ENCODE data around the gene MICAL2. TPM values are rescaled to one million over a fixed set of nuclear protein-coding genes. Genes with fewer than 3 reads are reported as not detected.

Gene MICAL2
- total RNA-seq, 3 donors from 2014 or later, result 70.3 to 118 (median 71.4) TPM

DNA sequence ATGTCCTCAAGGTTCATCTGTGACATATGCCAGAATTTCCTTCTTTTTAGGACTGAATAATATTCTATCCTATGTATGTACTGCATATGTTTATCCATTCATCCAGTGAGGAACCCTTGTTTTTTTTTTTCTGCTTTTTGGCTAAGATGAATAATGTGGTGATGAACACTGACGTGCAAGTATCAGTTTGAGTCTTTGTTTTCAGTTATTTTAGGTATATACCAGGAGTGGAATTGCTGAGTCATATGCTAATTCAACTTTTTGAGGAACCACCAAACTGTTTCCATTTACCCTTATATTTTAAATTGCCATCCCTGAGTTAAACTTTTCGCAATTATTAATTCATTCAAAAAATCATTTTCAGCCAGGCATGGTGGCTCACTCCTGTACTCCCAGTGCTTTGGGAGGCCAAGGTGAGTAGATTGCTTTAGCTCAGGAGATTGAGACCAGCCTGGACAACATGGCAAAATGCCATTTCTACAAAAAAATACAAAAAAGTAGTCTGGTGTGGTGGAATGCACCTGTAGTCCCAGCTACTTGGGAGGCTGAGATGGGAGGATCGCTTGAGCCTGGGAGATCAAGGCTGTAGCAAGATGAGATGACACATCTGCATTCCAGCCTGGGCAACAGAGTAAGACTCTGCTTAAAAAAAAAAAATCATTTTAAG is 64.2 kb downstream of the MICAL2 start:
- peaks cover 9% of the 10 kb centered on the region for H3K36me3 Mint-ChIP-seq (ENCODE audit: insufficient read depth)
- peak overlapping the region; percentile 65 for H3K4me3 Mint-ChIP-seq
- peaks cover 6% of the 10 kb centered on the region for H3K9me3 Mint-ChIP-seq
- DNase-seq (no peak), ATAC-seq (peak; percentile 70 to 74)
- H3K27me3 Mint-ChIP-seq (ENCODE audit: low read depth), result peaks cover 1% of the 10 kb centered on the region
- peaks cover 57% of the 10 kb centered on the region for H3K4me1 Mint-ChIP-seq (ENCODE audit: low read depth)

DNA sequence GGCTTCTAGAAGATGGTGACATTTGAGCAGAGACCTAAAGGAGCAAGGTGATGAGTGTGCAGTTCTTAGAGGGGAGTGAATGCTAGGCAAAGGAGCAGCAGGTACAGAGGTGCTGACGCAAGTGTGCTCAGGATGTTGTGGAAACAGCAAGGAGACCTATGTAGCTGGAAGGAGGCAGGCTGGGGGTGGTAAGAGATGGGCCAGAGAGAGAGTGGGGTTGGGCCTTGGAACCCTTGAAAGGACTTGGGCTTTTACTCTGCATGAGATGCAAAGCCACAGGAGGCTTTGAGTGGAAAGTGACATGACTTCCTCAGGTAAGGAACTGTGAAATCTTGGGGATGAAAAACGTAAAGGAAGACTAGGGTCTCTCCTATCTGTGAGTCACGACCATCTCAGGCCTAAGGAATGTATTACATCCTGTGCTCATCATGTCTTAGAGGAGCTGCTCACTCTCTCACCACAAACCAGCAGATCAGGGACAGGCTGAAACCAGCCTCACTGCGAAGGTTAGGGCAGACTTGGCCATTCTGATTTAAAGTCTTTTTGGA is 65.4 kb downstream of the MICAL2 start:
- Mint-ChIP-seq H3K9me3 (peaks cover 6% of the 10 kb centered on the region), H3K4me1 (ENCODE audit: low read depth) (peaks cover 62% of the 10 kb centered on the region), H3K4me3 (no peak overlapping the region), H3K36me3 (ENCODE audit: insufficient read depth) (peaks cover 9% of the 10 kb centered on the region), H3K27me3 (ENCODE audit: low read depth) (peaks cover 1% of the 10 kb centered on the region)
- DNase-seq (no peak), ATAC-seq (peak; percentile 51 to 59)

DNA sequence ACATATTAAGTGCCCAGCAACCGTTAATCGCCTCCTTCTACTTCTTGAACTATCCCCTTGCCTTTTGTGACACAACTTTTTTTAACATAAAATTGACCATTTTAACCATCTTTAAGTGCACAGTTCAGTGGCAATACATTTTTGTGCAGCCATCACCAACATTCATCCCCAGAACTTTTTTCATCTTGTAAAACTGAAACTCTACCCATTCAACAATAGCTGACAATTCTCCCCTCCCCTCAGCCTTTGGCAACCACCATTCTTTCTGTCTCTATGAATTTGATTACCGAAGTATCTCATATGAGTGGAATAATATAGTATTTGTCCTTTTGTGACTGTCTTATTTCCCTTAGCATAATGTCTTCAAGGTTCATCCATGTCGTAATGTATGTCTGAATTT is 66.0 kb downstream of the MICAL2 start:
- peaks cover 1% of the 10 kb centered on the region for H3K27me3 Mint-ChIP-seq (ENCODE audit: low read depth)
- H3K9me3 Mint-ChIP-seq, result peaks cover 5% of the 10 kb centered on the region
- ATAC-seq (peak in 1 of 2 donors; percentile 9), DNase-seq (no peak)
- H3K4me3 Mint-ChIP-seq, result no peak overlapping the region
- peaks cover 9% of the 10 kb centered on the region for H3K36me3 Mint-ChIP-seq (ENCODE audit: insufficient read depth)
- H3K4me1 Mint-ChIP-seq (ENCODE audit: low read depth), result peaks cover 62% of the 10 kb centered on the region

DNA sequence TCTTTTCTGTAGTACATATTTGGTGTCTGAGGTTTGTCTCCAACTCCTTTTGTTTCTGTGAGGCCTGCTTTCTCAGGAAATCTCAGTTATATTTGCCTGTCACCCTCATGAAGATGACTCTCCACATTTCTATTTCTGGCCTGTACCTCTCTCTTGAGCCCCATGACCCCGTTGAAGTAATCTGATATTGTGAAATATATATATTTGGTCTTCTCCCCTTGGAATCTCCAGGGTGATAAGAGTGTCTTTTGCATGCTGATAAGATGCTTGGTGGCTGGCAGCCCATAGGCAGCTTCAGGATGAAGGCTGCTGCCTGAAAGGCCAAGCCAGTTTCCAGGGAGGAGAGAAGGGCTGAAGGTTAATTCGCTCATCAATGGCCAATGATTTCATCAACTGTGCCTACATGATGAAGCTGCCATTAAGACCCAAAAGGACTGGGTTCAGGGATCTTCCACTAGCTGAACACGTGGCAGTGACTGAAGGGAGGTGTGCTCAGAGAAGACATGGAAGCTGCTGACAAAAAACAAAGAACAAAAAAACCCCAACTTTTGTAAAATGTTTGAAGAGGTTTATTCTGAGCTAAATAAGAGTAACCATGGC is 67.4 kb downstream of the MICAL2 start:
- peaks cover 9% of the 10 kb centered on the region for H3K36me3 Mint-ChIP-seq (ENCODE audit: insufficient read depth)
- DNase-seq, result no peak
- peaks cover 4% of the 10 kb centered on the region for H3K9me3 Mint-ChIP-seq
- ATAC-seq, result no peak
- peaks cover 57% of the 10 kb centered on the region for H3K4me1 Mint-ChIP-seq (ENCODE audit: low read depth)
- no peak overlapping the region for H3K4me3 Mint-ChIP-seq
- H3K27me3 Mint-ChIP-seq (ENCODE audit: low read depth), result peaks cover 1% of the 10 kb centered on the region

GRCh38 chr11:12179019-12179418 is 68.6 kb downstream of the MICAL2 start:
- Mint-ChIP-seq H3K4me3 (no peak overlapping the region), H3K4me1 (ENCODE audit: low read depth) (peaks cover 49% of the 10 kb centered on the region), H3K27me3 (ENCODE audit: low read depth) (peaks cover 1% of the 10 kb centered on the region), H3K9me3 (peaks cover 4% of the 10 kb centered on the region), H3K36me3 (ENCODE audit: insufficient read depth) (peaks cover 7% of the 10 kb centered on the region)
- DNase-seq (no peak), ATAC-seq (no peak)

DNA sequence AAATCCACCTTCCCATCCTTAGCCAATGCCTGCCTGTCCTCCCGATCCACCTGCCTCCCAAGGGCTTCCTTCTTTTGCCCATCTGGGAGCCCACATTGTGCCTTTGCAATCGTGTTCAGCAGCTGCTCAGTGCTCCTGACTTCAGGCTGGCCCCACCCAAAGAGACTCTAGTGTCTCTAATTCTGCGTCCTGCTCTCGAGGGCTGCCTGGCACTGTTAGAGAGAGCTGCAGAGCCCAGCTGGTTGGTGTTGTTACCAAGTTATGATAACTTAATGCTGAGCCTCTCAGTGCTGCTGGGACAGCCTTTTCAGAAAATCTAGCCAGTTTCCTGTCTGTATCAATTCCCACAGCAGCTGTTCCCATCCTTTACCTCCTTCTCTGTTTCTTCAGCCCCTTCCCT is 69.1 kb downstream of the MICAL2 start:
- Mint-ChIP-seq H3K4me1 (ENCODE audit: low read depth) (peaks cover 46% of the 10 kb centered on the region), H3K36me3 (ENCODE audit: insufficient read depth) (peaks cover 6% of the 10 kb centered on the region), H3K4me3 (no peak overlapping the region), H3K27me3 (ENCODE audit: low read depth) (no peaks in the 10 kb centered on the region), H3K9me3 (peaks cover 4% of the 10 kb centered on the region)
- ATAC-seq (no peak), DNase-seq (no peak)

DNA sequence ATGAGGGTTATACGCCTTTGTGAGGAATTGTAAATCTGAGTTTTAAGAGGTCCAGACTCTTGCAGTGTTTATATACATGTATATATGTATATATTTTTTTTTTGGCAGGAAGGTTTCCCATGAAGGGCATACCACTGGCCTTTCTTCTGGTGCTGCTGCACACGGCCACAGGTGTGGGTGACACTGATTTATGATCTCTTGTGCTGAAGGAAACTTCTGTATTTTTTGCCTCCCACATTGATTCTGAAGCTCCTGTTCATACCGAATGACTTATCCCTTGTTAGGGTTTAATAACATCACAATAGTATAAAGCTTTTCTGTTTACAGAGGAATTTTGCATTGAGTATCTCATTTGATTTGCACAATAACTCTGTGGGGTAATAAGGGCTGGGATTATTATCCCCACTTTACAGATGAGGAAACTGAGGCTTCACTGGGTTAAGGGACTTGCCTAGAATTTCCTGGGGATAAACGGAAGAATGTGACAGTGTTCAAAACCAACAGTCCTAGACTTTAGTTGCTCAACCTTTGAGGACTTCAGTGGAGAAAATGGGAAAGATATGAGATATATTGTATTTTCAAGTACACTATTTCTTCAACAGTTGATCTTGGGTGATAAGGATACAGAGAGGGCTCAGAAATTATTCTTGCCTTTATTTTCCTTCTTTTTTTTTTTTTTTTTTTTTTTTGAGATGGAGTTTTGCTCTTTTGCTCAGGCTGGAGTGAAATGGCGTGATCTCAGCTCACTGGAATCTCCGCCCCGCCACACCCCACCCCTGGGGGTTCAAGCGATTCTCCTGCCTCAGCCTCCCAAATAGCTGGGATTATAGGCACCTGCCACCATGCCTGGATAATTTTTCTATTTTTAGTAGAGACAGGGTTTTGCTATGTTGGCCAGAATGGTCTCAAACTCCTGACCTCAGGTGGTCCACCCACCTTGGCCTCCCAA is 70.1 kb downstream of the MICAL2 start:
- H3K9me3 Mint-ChIP-seq, result peaks cover 1% of the 10 kb centered on the region
- no peak for DNase-seq
- ATAC-seq, result no peak
- no peaks in the 10 kb centered on the region for H3K27me3 Mint-ChIP-seq (ENCODE audit: low read depth)
- H3K36me3 Mint-ChIP-seq (ENCODE audit: insufficient read depth), result peaks cover 3% of the 10 kb centered on the region
- peaks cover 38% of the 10 kb centered on the region for H3K4me1 Mint-ChIP-seq (ENCODE audit: low read depth)
- H3K4me3 Mint-ChIP-seq, result no peak overlapping the region

GRCh38 chr11:12182302-12182675 is 71.9 kb downstream of the MICAL2 start:
- no peak overlapping the region for H3K4me3 Mint-ChIP-seq
- no peaks in the 10 kb centered on the region for H3K9me3 Mint-ChIP-seq
- peaks cover 4% of the 10 kb centered on the region for H3K36me3 Mint-ChIP-seq (ENCODE audit: insufficient read depth)
- no peaks in the 10 kb centered on the region for H3K27me3 Mint-ChIP-seq (ENCODE audit: low read depth)
- ATAC-seq (no peak), DNase-seq (no peak)
- peaks cover 26% of the 10 kb centered on the region for H3K4me1 Mint-ChIP-seq (ENCODE audit: low read depth)

DNA sequence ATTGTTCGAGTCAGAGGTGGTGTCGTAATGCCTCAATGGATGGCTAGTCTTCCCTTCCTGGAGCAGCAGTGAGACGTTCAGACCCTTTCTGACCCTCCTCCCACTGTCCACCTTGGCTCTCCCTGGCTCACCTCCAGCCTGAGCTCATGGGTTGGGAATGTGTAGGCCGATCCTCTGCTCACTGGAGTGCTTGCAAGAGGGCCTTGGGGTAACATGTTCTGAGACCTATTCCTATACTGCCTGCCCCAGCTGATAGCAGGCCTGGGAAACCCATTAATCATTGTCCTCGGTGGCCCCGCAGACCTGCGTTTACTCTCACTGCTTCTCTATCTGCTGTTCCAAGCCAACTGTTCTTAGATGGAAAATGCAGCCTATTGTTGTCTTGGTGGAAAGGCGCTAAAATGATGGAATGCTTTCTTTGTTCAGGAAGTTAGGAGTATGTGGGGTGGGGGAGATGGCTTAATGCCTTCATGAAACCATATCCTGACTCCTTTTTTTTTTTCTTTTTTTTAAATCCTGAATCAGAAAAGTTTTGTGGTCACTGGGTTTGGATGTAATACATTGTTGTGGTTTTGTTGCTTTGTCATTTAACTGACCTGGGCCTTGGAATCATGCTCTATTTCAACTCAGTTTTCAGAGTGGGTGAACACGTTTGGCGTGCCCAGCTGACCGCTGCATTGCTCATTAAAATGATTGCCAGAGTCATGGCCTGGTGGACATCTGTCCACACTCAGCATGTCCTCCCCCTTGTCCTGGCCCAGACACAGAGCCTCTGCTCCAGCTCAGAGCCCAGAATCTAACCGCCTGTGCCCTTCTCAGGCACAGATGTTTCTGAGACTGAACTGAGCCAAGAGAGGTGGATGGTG is 72.5 kb downstream of the MICAL2 start:
- no peak overlapping the region for H3K4me3 Mint-ChIP-seq
- H3K4me1 Mint-ChIP-seq (ENCODE audit: low read depth), result peaks cover 28% of the 10 kb centered on the region
- DNase-seq, result no peak
- ATAC-seq, result no peak
- H3K9me3 Mint-ChIP-seq, result no peaks in the 10 kb centered on the region
- peaks cover 3% of the 10 kb centered on the region for H3K36me3 Mint-ChIP-seq (ENCODE audit: insufficient read depth)
- H3K27me3 Mint-ChIP-seq (ENCODE audit: low read depth), result no peaks in the 10 kb centered on the region

GRCh38 chr11:12183827-12184620 is 73.6 kb downstream of the MICAL2 start:
- ATAC-seq, result no peak
- Mint-ChIP-seq H3K4me1 (ENCODE audit: low read depth) (peaks cover 29% of the 10 kb centered on the region), H3K9me3 (no peaks in the 10 kb centered on the region), H3K36me3 (ENCODE audit: insufficient read depth) (peaks cover 2% of the 10 kb centered on the region), H3K27me3 (ENCODE audit: low read depth) (no peaks in the 10 kb centered on the region), H3K4me3 (no peak overlapping the region)
- no peak for DNase-seq

GRCh38 chr11:12184699-12185098 is 74.3 kb downstream of the MICAL2 start:
- no peak overlapping the region for H3K4me3 Mint-ChIP-seq
- H3K4me1 Mint-ChIP-seq (ENCODE audit: low read depth), result peaks cover 29% of the 10 kb centered on the region
- no peak for ATAC-seq

DNA sequence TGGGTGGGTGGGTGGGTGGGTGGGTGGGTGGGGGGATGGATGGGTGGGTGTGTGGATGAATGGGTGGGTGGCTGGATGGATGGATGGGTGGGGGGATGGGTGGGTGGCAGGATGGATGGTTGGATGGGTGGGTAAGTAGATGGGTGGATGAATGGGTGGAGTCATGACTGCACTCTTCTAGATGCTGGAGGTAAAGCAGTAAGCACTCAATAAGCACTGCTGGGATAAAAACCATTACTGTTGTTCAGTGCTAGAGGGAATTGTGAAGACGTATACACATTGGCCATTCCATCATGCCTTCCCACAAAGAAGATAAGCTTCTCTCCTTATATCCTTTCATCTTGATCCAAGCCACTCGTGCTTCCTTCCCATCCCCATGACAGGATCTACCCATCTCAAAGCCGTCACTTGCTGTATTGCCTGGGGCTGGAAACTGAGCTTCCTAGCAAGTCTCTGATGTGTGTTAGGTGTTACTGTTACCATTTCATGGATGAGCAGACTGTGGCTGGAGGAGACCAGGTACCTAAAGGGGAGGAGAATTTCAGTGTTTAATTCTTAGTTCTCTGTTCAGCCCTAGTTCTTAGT is 74.8 kb downstream of the MICAL2 start:
- Mint-ChIP-seq H3K36me3 (ENCODE audit: insufficient read depth) (peaks cover 2% of the 10 kb centered on the region), H3K4me3 (no peak overlapping the region), H3K27me3 (ENCODE audit: low read depth) (no peaks in the 10 kb centered on the region), H3K4me1 (ENCODE audit: low read depth) (peaks cover 30% of the 10 kb centered on the region), H3K9me3 (no peaks in the 10 kb centered on the region)
- no peak for DNase-seq
- no peak for ATAC-seq

More at GRCh38 chr11:12184699-12185098, 74.3 kb downstream of the MICAL2 start:
- Mint-ChIP-seq H3K27me3 (ENCODE audit: low read depth) (no peaks in the 10 kb centered on the region), H3K36me3 (ENCODE audit: insufficient read depth) (peaks cover 2% of the 10 kb centered on the region), H3K9me3 (no peaks in the 10 kb centered on the region)
- DNase-seq, result no peak

- no peaks in the 10 kb centered on the region for H3K9me3 Mint-ChIP-seq
- DNase-seq (no peak), ATAC-seq (no peak)
- peaks cover 2% of the 10 kb centered on the region for H3K36me3 Mint-ChIP-seq (ENCODE audit: insufficient read depth)
- no peaks in the 10 kb centered on the region for H3K27me3 Mint-ChIP-seq (ENCODE audit: low read depth)
- no peak overlapping the region for H3K4me3 Mint-ChIP-seq
- peaks cover 36% of the 10 kb centered on the region for H3K4me1 Mint-ChIP-seq (ENCODE audit: low read depth)
Measured at GRCh38 chr11:12185914-12186313, 75.5 kb downstream of the MICAL2 start.

Data from activated T-cell treated with anti-CD3 and anti-CD28 coated beads, Interleukin-2, amount 50 U/mL, for 4 hours (primary cell).